Left lung (tissue), 10 donors: Measurements from ENCODE around the gene TTYH1. TPM values are rescaled to one million over a fixed set of nuclear protein-coding genes. Genes with fewer than 3 reads are reported as not detected.

Experiments
- ATAC-seq: fragments of 200-7000 bp; cut with Tn5 transposase; one replicate; pipeline ENCODE4 v1.9.1; 2020; ENCODE audit warnings: moderate library complexity
- DNase-seq, 4 donors: peaks; one replicate each; pipeline ENCODE4 v3.0.0-alpha.2; 2013 to 2020
- H3K27ac ChIP-seq, 2 donors: fragments of 200-600 bp; sonication (generic) in 1 of 2; one replicate each; pipeline versions ENCODE4 v1.5.0 to v1.8.0; 2020 to 2021
- H3K27me3 ChIP-seq, 2 donors: fragments of 200-600 bp; sonication (generic) in 1 of 2; one replicate each; pipeline versions ENCODE4 v1.5.0 to v1.8.0; 2020 to 2021
- H3K36me3 ChIP-seq, 2 donors: fragments of 200-600 bp; sonication (generic) in 1 of 2; one replicate each; pipeline versions ENCODE4 v1.5.0 to v1.8.0; 2020 to 2021
- H3K4me1 ChIP-seq, 2 donors: fragments of 200-600 bp; one replicate each; pipeline ENCODE4 v1.8.0; 2021
- H3K4me3 ChIP-seq, 2 donors: fragments of 200-600 bp; sonication (generic) in 1 of 2; one replicate each; pipeline versions ENCODE4 v1.5.0 to v1.8.0; 2020 to 2021; ENCODE audit warnings: mild to moderate bottlenecking in 1 of 2
- H3K9me3 ChIP-seq, 2 donors: fragments of 200-600 bp; sonication (generic) in 1 of 2; one replicate each; pipeline versions ENCODE4 v1.5.0 to v1.8.0; 2020 to 2021
- CTCF ChIP-seq, 2 donors: fragments of 200-600 bp; sonication (generic) in 1 of 2; IDR thresholded peaks; one replicate each; pipeline versions ENCODE4 v1.5.0 to v1.8.0; 2021; ENCODE audit warnings: antibody characterized with exemption in 2 of 2
- intact Hi-C, 2 donors: fragments of 100-400 bp; cut with DNase I; formaldehyde crosslinking; loops; one replicate each; pipeline versions ENCODE4 v1.11.2 to v1.14.2; 2022
- polyA plus RNA-seq, 6 donors: library from polyadenylated mRNA; unstranded; fragments of 120-200 nt; gene quantifications; one replicate each; pipeline ENCODE4 v1.2.1, GENCODE V29; 2013; ENCODE audit not compliant: insufficient read length in 6 of 6
- total RNA-seq, 2 donors: library from RNA; stranded (reverse); fragmentation: NEBNext Ultra II Directional; extraction: Animal tissue kit (Norgen Biotek cat#: 25700); gene quantifications; one replicate each; pipeline ENCODE4 v1.2.1, GENCODE V29; 2021
- donor health status: DM: no; HTN: yes; CAD: no.
- donor health status: DM: no; HTN: no; CAD: no.

TTYH1 gene
- total and polyA plus RNA-seq, 8 donors: 2.3 to 13.4 (median 4.7) TPM; not detected in 2

- peaks cover 16 to 48% of the 10 kb centered on the region in 2 donors for H3K27me3 ChIP-seq
- ATAC-seq (no peak), DNase-seq (no peak)
- H3K4me1 ChIP-seq: no peaks in the 10 kb centered on the region
- H3K36me3 ChIP-seq: no peaks in the 10 kb centered on the region
- TF ChIP-seq CTCF (IDR thresholded peaks at IDR 0.05): no peak
- intact Hi-C loops: no loop called here
- no peak overlapping the region for H3K4me3 ChIP-seq
- H3K27ac ChIP-seq: no peak overlapping the region
- H3K9me3 ChIP-seq: no peaks in the 10 kb centered on the region
Observed at GRCh38 chr19:54411033-54411432, 4.2 kb upstream of the TTYH1 start.

- intact Hi-C loops: no loop called here
- no peak for TF ChIP-seq CTCF (IDR thresholded peaks at IDR 0.05)
- no peaks in the 10 kb centered on the region for H3K9me3 ChIP-seq
- peaks cover 32 to 67% of the 10 kb centered on the region in 2 donors for H3K27me3 ChIP-seq
- H3K4me1 ChIP-seq: peaks cover 0 to 1% of the 10 kb centered on the region in 2 donors
- no peak overlapping the region for H3K27ac ChIP-seq
- H3K4me3 ChIP-seq: no peak overlapping the region
- H3K36me3 ChIP-seq: no peaks in the 10 kb centered on the region
- DNase-seq (no peak), ATAC-seq (no peak)
Observed at GRCh38 chr19:54412877-54413276, 2.4 kb upstream of the TTYH1 start.

GRCh38 chr19:54414156-54414555 is 1.1 kb upstream of the TTYH1 start:
- peaks cover 32 to 79% of the 10 kb centered on the region in 2 donors for H3K27me3 ChIP-seq
- intact Hi-C loops: no loop called here
- ATAC-seq: no peak

GRCh38 chr19:54415901-54416673 is 823 bp downstream of the TTYH1 start:
- no peaks in the 10 kb centered on the region for H3K36me3 ChIP-seq
- no peak overlapping the region for H3K4me3 ChIP-seq
- H3K9me3 ChIP-seq: no peaks in the 10 kb centered on the region
- DNase-seq: no peak
- no peak for ATAC-seq
- H3K4me1 ChIP-seq: peaks cover 0 to 13% of the 10 kb centered on the region in 2 donors
- H3K27ac ChIP-seq: no peak overlapping the region
- H3K27me3 ChIP-seq: peaks cover 32 to 87% of the 10 kb centered on the region in 2 donors
- TF ChIP-seq CTCF (IDR thresholded peaks at IDR 0.05): no peak
- intact Hi-C loops: no loop called here

More at GRCh38 chr19:54414156-54414555, 1.1 kb upstream of the TTYH1 start:
- Histone ChIP-seq H3K27ac (no peak overlapping the region), H3K9me3 (no peaks in the 10 kb centered on the region), H3K36me3 (no peaks in the 10 kb centered on the region), H3K4me3 (no peak overlapping the region), H3K4me1 (peaks cover 0 to 13% of the 10 kb centered on the region in 2 donors)
- DNase-seq: no peak
- TF ChIP-seq CTCF (IDR thresholded peaks at IDR 0.05): no peak

GRCh38 chr19:54416695-54417491 is 1.6 kb downstream of the TTYH1 start:
- DNase-seq: no peak
- no peak overlapping the region for H3K4me3 ChIP-seq
- H3K27ac ChIP-seq: no peak overlapping the region
- no peak for TF ChIP-seq CTCF (IDR thresholded peaks at IDR 0.05)
- peaks cover 0 to 13% of the 10 kb centered on the region in 2 donors for H3K4me1 ChIP-seq
- peaks cover 32 to 90% of the 10 kb centered on the region in 2 donors for H3K27me3 ChIP-seq
- no peak for ATAC-seq
- intact Hi-C loops: no loop called here
- no peaks in the 10 kb centered on the region for H3K36me3 ChIP-seq
- H3K9me3 ChIP-seq: no peaks in the 10 kb centered on the region
